ENCODE measurements around the gene RAB3GAP2.
"Not testable (repeated sequence)": the region's sequence is repeated elsewhere in the genome, so short reads cannot be mapped to it uniquely, and the experiment has no call there.

RAB3GAP2 gene

GRCh38 chr1:220224033-220224432 is 48.2 kb downstream of the RAB3GAP2 start:
- TF ChIP-seq, protein P1, sequence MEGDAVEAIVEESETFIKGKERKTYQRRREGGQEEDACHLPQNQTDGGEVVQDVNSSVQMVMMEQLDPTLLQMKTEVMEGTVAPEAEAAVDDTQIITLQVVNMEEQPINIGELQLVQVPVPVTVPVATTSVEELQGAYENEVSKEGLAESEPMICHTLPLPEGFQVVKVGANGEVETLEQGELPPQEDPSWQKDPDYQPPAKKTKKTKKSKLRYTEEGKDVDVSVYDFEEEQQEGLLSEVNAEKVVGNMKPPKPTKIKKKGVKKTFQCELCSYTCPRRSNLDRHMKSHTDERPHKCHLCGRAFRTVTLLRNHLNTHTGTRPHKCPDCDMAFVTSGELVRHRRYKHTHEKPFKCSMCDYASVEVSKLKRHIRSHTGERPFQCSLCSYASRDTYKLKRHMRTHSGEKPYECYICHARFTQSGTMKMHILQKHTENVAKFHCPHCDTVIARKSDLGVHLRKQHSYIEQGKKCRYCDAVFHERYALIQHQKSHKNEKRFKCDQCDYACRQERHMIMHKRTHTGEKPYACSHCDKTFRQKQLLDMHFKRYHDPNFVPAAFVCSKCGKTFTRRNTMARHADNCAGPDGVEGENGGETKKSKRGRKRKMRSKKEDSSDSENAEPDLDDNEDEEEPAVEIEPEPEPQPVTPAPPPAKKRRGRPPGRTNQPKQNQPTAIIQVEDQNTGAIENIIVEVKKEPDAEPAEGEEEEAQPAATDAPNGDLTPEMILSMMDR (IDR thresholded peaks at IDR 0.05; ENCODE audit: borderline replicate concordance, control extremely low read depth, extremely low read depth, insufficient read depth, missing control alignments), result no peak
- in situ Hi-C loops (cut with MboI; ENCODE audit: low sequenced_read_pairs, unreplicated experiment), result no loop called here
- no peak for DNase-seq (ENCODE audit: low spot score)

GRCh38 chr1:220222939-220223338 is 49.3 kb downstream of the RAB3GAP2 start:
- TF ChIP-seq, protein P1 (IDR thresholded peaks at IDR 0.05; ENCODE audit: borderline replicate concordance, control extremely low read depth, extremely low read depth, insufficient read depth, missing control alignments), result no peak
- no peak for DNase-seq (ENCODE audit: low spot score)
- in situ Hi-C loops (cut with MboI; ENCODE audit: low sequenced_read_pairs, unreplicated experiment), result no loop called here

DNA sequence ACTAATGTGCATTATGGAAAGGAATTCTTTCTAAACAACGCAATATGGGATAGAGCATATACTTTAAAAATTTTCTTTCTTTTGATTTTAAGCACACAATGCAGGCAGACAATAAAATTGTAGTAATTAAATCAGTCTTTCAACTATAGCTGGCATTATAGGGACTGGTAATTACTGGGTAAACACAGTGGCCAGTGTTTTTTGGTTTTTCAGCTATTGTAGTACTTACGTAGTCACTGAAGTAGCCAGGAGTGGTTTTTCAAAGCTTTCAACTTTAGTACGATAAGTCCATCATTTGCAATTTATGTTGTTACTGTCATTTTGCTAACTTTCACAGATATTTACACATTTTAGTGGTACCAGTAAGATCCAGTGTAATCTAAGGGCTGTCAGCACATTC is 50.6 kb downstream of the RAB3GAP2 start:
- in situ Hi-C loops (cut with MboI; ENCODE audit: low sequenced_read_pairs, unreplicated experiment), result no loop called here
- DNase-seq (ENCODE audit: low spot score), result no peak
- TF ChIP-seq, protein P1 (IDR thresholded peaks at IDR 0.05; ENCODE audit: borderline replicate concordance, control extremely low read depth, extremely low read depth, insufficient read depth, missing control alignments), result no peak

DNA sequence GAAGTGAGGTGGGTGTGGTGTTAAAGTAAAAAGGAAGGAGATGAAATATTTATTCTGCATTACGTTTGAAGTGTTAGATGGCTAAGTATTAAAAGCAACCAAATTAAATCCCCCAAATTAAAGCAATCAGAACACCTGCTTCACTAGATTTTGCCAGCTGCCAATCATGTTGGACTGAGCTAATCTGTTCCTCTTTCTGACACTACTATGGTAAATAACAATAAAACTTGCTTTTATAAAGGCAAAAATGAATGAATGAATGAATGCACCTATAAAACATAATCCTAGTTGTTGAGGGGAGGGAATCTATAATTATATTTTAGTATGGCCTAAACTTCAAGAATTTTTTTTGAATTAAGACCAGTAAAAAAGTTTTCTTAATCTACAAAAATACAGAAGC is 51.0 kb downstream of the RAB3GAP2 start:
- in situ Hi-C loops (cut with MboI; ENCODE audit: low sequenced_read_pairs, unreplicated experiment), result no loop called here
- TF ChIP-seq, protein P1 (IDR thresholded peaks at IDR 0.05; ENCODE audit: borderline replicate concordance, control extremely low read depth, extremely low read depth, insufficient read depth, missing control alignments), result no peak
- no peak for DNase-seq (ENCODE audit: low spot score)

- DNase-seq (ENCODE audit: low spot score), result not testable (repeated sequence)
These were observed 51.6 kb downstream of the RAB3GAP2 start for GRCh38 chr1:220220699-220221040.

DNA sequence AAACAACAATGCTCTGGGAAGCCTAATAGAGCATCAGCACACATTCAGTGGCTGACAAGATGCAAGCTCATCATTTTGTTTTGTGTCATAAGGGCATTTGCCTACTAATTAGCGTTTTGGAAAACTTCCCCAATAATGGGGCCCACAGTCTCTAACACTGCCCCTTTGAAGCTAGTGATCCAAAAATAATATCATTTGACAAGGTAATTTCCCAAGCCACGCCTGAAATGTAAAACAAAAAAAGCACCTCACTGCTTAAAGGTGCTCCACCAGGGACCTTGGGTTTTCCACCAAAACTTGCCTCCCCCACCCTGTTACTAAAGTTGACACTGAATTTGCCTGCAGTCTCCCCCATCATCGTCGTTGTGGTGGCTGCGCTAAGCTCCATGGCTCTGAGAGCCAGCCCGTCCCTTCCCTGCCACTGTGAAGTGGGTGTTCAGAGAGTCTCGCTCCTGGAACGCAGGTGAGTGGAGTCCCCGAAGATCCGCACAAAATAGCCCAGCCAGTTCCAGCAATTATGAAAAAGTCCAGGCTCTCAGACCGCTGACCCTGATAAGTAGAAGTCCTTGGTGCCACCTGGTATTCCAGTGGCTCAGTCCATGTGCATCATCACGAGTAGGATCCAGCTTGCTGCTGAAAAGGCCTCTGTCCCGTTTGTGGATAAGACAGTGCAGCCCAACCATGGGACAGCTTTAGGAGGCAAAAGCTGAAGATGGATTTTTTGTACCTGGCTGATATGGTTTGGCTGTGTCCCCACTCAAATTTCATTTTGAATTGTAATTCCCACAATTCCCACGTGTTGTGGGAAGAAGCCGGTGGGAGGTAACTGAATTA is 52.2 kb downstream of the RAB3GAP2 start:
- in situ Hi-C loops (cut with MboI; ENCODE audit: low sequenced_read_pairs, unreplicated experiment), result no loop called here
- TF ChIP-seq, protein P1 (IDR thresholded peaks at IDR 0.05; ENCODE audit: borderline replicate concordance, control extremely low read depth, extremely low read depth, insufficient read depth, missing control alignments), result no peak
- peak; percentile 33 for DNase-seq (ENCODE audit: low spot score)

More at GRCh38 chr1:220220699-220221040, 51.6 kb downstream of the RAB3GAP2 start:
- in situ Hi-C loops (cut with MboI; ENCODE audit: low sequenced_read_pairs, unreplicated experiment), result not testable (repeated sequence)

- in situ Hi-C loops (cut with MboI; ENCODE audit: low sequenced_read_pairs, unreplicated experiment), result no loop called here
- TF ChIP-seq, protein P1 (IDR thresholded peaks at IDR 0.05; ENCODE audit: borderline replicate concordance, control extremely low read depth, extremely low read depth, insufficient read depth, missing control alignments), result no peak
- DNase-seq (ENCODE audit: low spot score), result no peak
These were observed 53.2 kb downstream of the RAB3GAP2 start for GRCh38 chr1:220219136-220219442.
